Activated CD4-positive, alpha-beta T cell treated with anti-CD3 and anti-CD28 coated beads, Interleukin-2, amount 10 ng/mL, durations not matched to agents 7 days and 5 days (primary cell): ENCODE measurements around the gene CCDC33. TPM values are rescaled to one million over a fixed set of nuclear protein-coding genes. Genes with fewer than 3 reads are reported as not detected.
A peak's percentile ranks its signal among the peaks of the same experiment; 100 is the strongest.

ENCODE experiments used
- CTCF ChIA-PET: fragments of 350-600 bp; sonication (Branson Sonifier 250); formaldehyde crosslinking; loops from one replicate; lab custom pipeline; 2021; ENCODE audit warnings: antibody characterized with exemption; lab: Charles Lee
- POLR2A ChIA-PET: fragments of 350-600 bp; sonication (Branson Sonifier 250); formaldehyde crosslinking; loops from one replicate; lab custom pipeline; 2021; ENCODE audit warnings: antibody characterized with exemption; lab: Charles Lee
- DNase-seq: peaks from one replicate; pipeline ENCODE4 v3.0.0-alpha.2; 2020
- H3K27ac Mint-ChIP-seq: one replicate; pipeline ENCODE4 v1.8.0; 2021; ENCODE audit warnings: mild to moderate bottlenecking, moderate library complexity, mixed read lengths
- H3K27me3 Mint-ChIP-seq: one replicate; pipeline ENCODE4 v1.8.0; 2021; ENCODE audit warnings: mixed read lengths
- H3K36me3 Mint-ChIP-seq: one replicate; pipeline ENCODE4 v1.8.0; 2021; ENCODE audit warnings: low read depth, mixed read lengths
- H3K4me1 Mint-ChIP-seq: one replicate; pipeline ENCODE4 v1.8.0; 2021; ENCODE audit warnings: mixed read lengths
- H3K4me3 Mint-ChIP-seq: one replicate; pipeline ENCODE4 v1.8.0; 2021; ENCODE audit warnings: mild to moderate bottlenecking, moderate library complexity, mixed read lengths
- H3K9me3 Mint-ChIP-seq: one replicate; pipeline ENCODE4 v1.8.0; 2021; ENCODE audit warnings: mixed read lengths
- total RNA-seq, 2 experiments: library from RNA; stranded (reverse); gene quantifications; one replicate each; pipeline ENCODE4 v1.2.3, GENCODE V29; 2021

CCDC33 gene
- total RNA-seq, 2 experiments from 2014 or later = not detected

- Mint-ChIP-seq H3K4me3 (no peak overlapping the region), H3K36me3 (no peaks in the 10 kb centered on the region), H3K27ac (no peak overlapping the region), H3K27me3 (peaks cover 2% of the 10 kb centered on the region), H3K4me1 (peaks cover 43% of the 10 kb centered on the region), H3K9me3 (no peaks in the 10 kb centered on the region)
- CTCF ChIA-PET = interaction anchor here (0.8 to 1.9 kb wide), 12 partner anchors 9 to 235 kb away, joined by 3 to 9 read pairs (median 4); partner anchors contain the start of gene UBL7
- POLR2A ChIA-PET = no interaction called here
- DNase-seq = no peak
These were observed 142.0 kb downstream of the CCDC33 start for GRCh38 chr15:74377831-74378766.

GRCh38 chr15:74378848-74379247 is 142.7 kb downstream of the CCDC33 start:
- Mint-ChIP-seq H3K27me3 (no peaks in the 10 kb centered on the region), H3K27ac (peak overlapping the region; percentile 9), H3K4me3 (no peak overlapping the region), H3K4me1 (peaks cover 46% of the 10 kb centered on the region), H3K9me3 (no peaks in the 10 kb centered on the region), H3K36me3 (no peaks in the 10 kb centered on the region)
- CTCF ChIA-PET = interaction anchor here (0.8 to 1.9 kb wide), 14 partner anchors 9 to 390 kb away, joined by 3 to 9 read pairs (median 4); partner anchors contain the start of gene UBL7
- POLR2A ChIA-PET = no interaction called here
- peak; percentile 31 for DNase-seq

- ChIA-PET CTCF (interaction anchor here (0.7 to 5.6 kb wide), 7 partner anchors 10 to 388 kb away, joined by 3 to 120 read pairs (median 7); partner anchors contain the start of gene SEMA7A), POLR2A (no interaction called here)
- no peak overlapping the region for H3K4me3 Mint-ChIP-seq
- no peak for DNase-seq
- H3K27ac Mint-ChIP-seq = no peak overlapping the region
- H3K27me3 Mint-ChIP-seq = no peaks in the 10 kb centered on the region
- no peaks in the 10 kb centered on the region for H3K9me3 Mint-ChIP-seq
- peaks cover 51% of the 10 kb centered on the region for H3K4me1 Mint-ChIP-seq
- H3K36me3 Mint-ChIP-seq = no peaks in the 10 kb centered on the region
These were observed 144.4 kb downstream of the CCDC33 start for GRCh38 chr15:74380361-74381189.

GRCh38 chr15:74381190-74381453 is 145.0 kb downstream of the CCDC33 start:
- Mint-ChIP-seq H3K9me3 (no peaks in the 10 kb centered on the region), H3K4me3 (no peak overlapping the region), H3K36me3 (no peaks in the 10 kb centered on the region), H3K4me1 (peaks cover 55% of the 10 kb centered on the region), H3K27me3 (no peaks in the 10 kb centered on the region), H3K27ac (no peak overlapping the region)
- POLR2A ChIA-PET = no interaction called here
- DNase-seq = no peak
- CTCF ChIA-PET = interaction anchor here (0.6 to 5.6 kb wide), 9 partner anchors 10 to 81 kb away, joined by 4 to 120 read pairs (median 10); partner anchors contain the start of gene SEMA7A

GRCh38 chr15:74381481-74381880 is 145.4 kb downstream of the CCDC33 start:
- no peak for DNase-seq
- Mint-ChIP-seq H3K36me3 (no peaks in the 10 kb centered on the region), H3K27ac (no peak overlapping the region), H3K27me3 (no peaks in the 10 kb centered on the region), H3K9me3 (no peaks in the 10 kb centered on the region), H3K4me1 (peaks cover 57% of the 10 kb centered on the region), H3K4me3 (no peak overlapping the region)
- CTCF ChIA-PET = interaction anchor here (0.6 to 5.6 kb wide), 10 partner anchors 9 to 131 kb away, joined by 4 to 120 read pairs (median 10); partner anchors contain the start of gene SEMA7A
- POLR2A ChIA-PET = no interaction called here

GRCh38 chr15:74382004-74382816 is 146.1 kb downstream of the CCDC33 start:
- ChIA-PET CTCF (interaction anchor here (0.6 to 5.6 kb wide), 28 partner anchors 9 to 405 kb away, joined by 3 to 120 read pairs (median 4); partner anchors contain the start of genes PML and SEMA7A), POLR2A (interaction anchor here (0.6 kb wide), 3 partner anchors 46 to 252 kb away, joined by 3 to 4 read pairs (median 3); no protein-coding TSS in a partner anchor)
- H3K4me3 Mint-ChIP-seq = no peak overlapping the region
- H3K27me3 Mint-ChIP-seq = no peaks in the 10 kb centered on the region
- peak overlapping the region; percentile 60 for H3K27ac Mint-ChIP-seq
- peaks cover 57% of the 10 kb centered on the region for H3K4me1 Mint-ChIP-seq
- H3K9me3 Mint-ChIP-seq = no peaks in the 10 kb centered on the region
- peak; percentile 79 for DNase-seq
- H3K36me3 Mint-ChIP-seq = no peaks in the 10 kb centered on the region

- Mint-ChIP-seq H3K36me3 (no peaks in the 10 kb centered on the region), H3K27me3 (no peaks in the 10 kb centered on the region), H3K4me3 (no peak overlapping the region), H3K4me1 (peaks cover 54% of the 10 kb centered on the region), H3K27ac (peak overlapping the region; percentile 93), H3K9me3 (no peaks in the 10 kb centered on the region)
- ChIA-PET CTCF (interaction anchor here (0.9 to 5.6 kb wide), 15 partner anchors 10 to 388 kb away, joined by 3 to 120 read pairs (median 7); partner anchors contain the start of gene SEMA7A), POLR2A (no interaction called here)
- no peak for DNase-seq
These were observed 147.2 kb downstream of the CCDC33 start for GRCh38 chr15:74383286-74383685.

GRCh38 chr15:74383695-74384565 is 147.8 kb downstream of the CCDC33 start:
- POLR2A ChIA-PET = interaction anchor here (1.1 kb wide), 1 partner anchor 19 kb away, joined by 6 read pairs; no protein-coding TSS in a partner anchor
- CTCF ChIA-PET = interaction anchor here (1.0 to 5.6 kb wide), 16 partner anchors 9 to 403 kb away, joined by 3 to 120 read pairs (median 7); partner anchors contain the start of gene SEMA7A
- peak; percentile 55 for DNase-seq
- no peaks in the 10 kb centered on the region for H3K9me3 Mint-ChIP-seq
- no peaks in the 10 kb centered on the region for H3K27me3 Mint-ChIP-seq
- H3K36me3 Mint-ChIP-seq = no peaks in the 10 kb centered on the region
- H3K27ac Mint-ChIP-seq = peak overlapping the region; percentile 93
- H3K4me3 Mint-ChIP-seq = no peak overlapping the region
- peaks cover 50% of the 10 kb centered on the region for H3K4me1 Mint-ChIP-seq

GRCh38 chr15:74384566-74384880 is 148.4 kb downstream of the CCDC33 start:
- Mint-ChIP-seq H3K27me3 (no peaks in the 10 kb centered on the region), H3K9me3 (no peaks in the 10 kb centered on the region), H3K4me1 (peaks cover 45% of the 10 kb centered on the region), H3K36me3 (no peaks in the 10 kb centered on the region), H3K27ac (peak overlapping the region; percentile 93), H3K4me3 (no peak overlapping the region)
- DNase-seq = no peak
- CTCF ChIA-PET = interaction anchor here (1.0 to 5.6 kb wide), 15 partner anchors 9 to 403 kb away, joined by 3 to 120 read pairs (median 5); partner anchors contain the start of gene SEMA7A
- POLR2A ChIA-PET = interaction anchor here (0.8 to 1.1 kb wide), 2 partner anchors 19 to 50 kb away, joined by 3 to 6 read pairs; no protein-coding TSS in a partner anchor

- Mint-ChIP-seq H3K4me1 (peaks cover 47% of the 10 kb centered on the region), H3K4me3 (no peak overlapping the region)
These were observed 148.9 kb downstream of the CCDC33 start for GRCh38 chr15:74384881-74385643.

More at GRCh38 chr15:74384881-74385643, 148.9 kb downstream of the CCDC33 start:
- ChIA-PET POLR2A (interaction anchor here (0.8 to 1.1 kb wide), 3 partner anchors 16 to 49 kb away, joined by 3 to 6 read pairs (median 4); no protein-coding TSS in a partner anchor), CTCF (interaction anchor here (0.5 to 5.6 kb wide), 16 partner anchors 10 to 402 kb away, joined by 3 to 120 read pairs (median 5); partner anchors contain the start of gene SEMA7A)
- peak overlapping the region; percentile 93 for H3K27ac Mint-ChIP-seq
- H3K36me3 Mint-ChIP-seq = no peaks in the 10 kb centered on the region
- no peaks in the 10 kb centered on the region for H3K27me3 Mint-ChIP-seq
- no peaks in the 10 kb centered on the region for H3K9me3 Mint-ChIP-seq
- DNase-seq = peak; percentile 46
